HUES6 (cell line): ENCODE results near the gene TMCC2.

Source experiments
- H3K27ac ChIP-seq: 2 replicates; pipeline ENCODE4 v1.7.0; 2013; ENCODE audit warnings: low read depth, mild to moderate bottlenecking, low read length, inconsistent platforms
- H3K27me3 ChIP-seq: 2 replicates; pipeline ENCODE4 v1.6.1; 2013; ENCODE audit warnings: low read length; ENCODE audit not compliant: control insufficient read depth, insufficient read depth
- H3K36me3 ChIP-seq: 2 replicates; pipeline ENCODE4 v1.6.1; 2013; ENCODE audit warnings: low read length; ENCODE audit not compliant: control insufficient read depth, insufficient read depth
- H3K4me1 ChIP-seq: 2 replicates; pipeline ENCODE4 v1.6.1; 2013; ENCODE audit warnings: low read length; ENCODE audit not compliant: control insufficient read depth, insufficient read depth
- H3K4me3 ChIP-seq: 2 replicates; pipeline ENCODE4 v1.5.1; 2013; ENCODE audit warnings: low read depth, low read length
- H3K9ac ChIP-seq: one replicate; pipeline ENCODE4 v1.6.1; 2013; ENCODE audit warnings: mild to moderate bottlenecking, low read length
- H3K9me3 ChIP-seq: 2 replicates; pipeline ENCODE4 v1.6.1; 2013; ENCODE audit warnings: low read depth, low read length; ENCODE audit not compliant: control insufficient read depth, insufficient read depth

TMCC2 gene

GRCh38 chr1:205211839-205212536 is 15.8 kb upstream of the TMCC2 start:
- no peaks in the 10 kb centered on the region for H3K36me3 ChIP-seq
- H3K9ac ChIP-seq = peak overlapping the region; percentile 62
- no peaks in the 10 kb centered on the region for H3K27me3 ChIP-seq
- peak overlapping the region; percentile 94 for H3K4me3 ChIP-seq
- H3K27ac ChIP-seq = no peak overlapping the region
- H3K4me1 ChIP-seq = no peaks in the 10 kb centered on the region
- H3K9me3 ChIP-seq = no peaks in the 10 kb centered on the region

GRCh38 chr1:205214756-205215155 is 13.0 kb upstream of the TMCC2 start:
- H3K4me1 ChIP-seq = no peaks in the 10 kb centered on the region
- H3K36me3 ChIP-seq = no peaks in the 10 kb centered on the region
- H3K9ac ChIP-seq = no peak overlapping the region
- no peaks in the 10 kb centered on the region for H3K27me3 ChIP-seq
- H3K4me3 ChIP-seq = no peak overlapping the region
- H3K9me3 ChIP-seq = no peaks in the 10 kb centered on the region
- no peak overlapping the region for H3K27ac ChIP-seq

DNA sequence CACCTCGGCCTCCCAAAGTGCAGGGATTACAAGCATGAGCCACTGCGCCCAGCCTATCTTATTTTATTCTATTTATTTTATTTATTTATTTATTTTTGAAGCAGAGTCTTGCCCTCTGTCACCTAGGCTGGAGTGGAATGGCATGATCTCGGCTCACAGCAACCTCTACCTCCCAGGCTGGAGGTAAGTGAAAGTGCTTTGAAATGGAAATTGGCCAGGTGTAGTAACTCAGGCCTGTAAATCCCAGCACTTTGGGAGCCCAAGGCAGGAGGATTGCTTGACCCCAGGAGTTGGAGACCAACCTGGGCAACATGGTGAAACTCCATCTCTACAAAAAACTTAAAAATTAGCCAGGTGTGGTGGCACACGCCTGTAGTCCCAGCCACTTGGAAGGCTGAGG is 11.2 kb upstream of the TMCC2 start:
- Histone ChIP-seq H3K27me3 (no peaks in the 10 kb centered on the region), H3K9me3 (no peaks in the 10 kb centered on the region), H3K4me3 (no peak overlapping the region), H3K27ac (no peak overlapping the region), H3K9ac (no peak overlapping the region), H3K4me1 (no peaks in the 10 kb centered on the region), H3K36me3 (no peaks in the 10 kb centered on the region)

GRCh38 chr1:205217418-205217817 is 10.3 kb upstream of the TMCC2 start:
- no peaks in the 10 kb centered on the region for H3K27me3 ChIP-seq
- H3K9me3 ChIP-seq = no peaks in the 10 kb centered on the region
- H3K4me1 ChIP-seq = no peaks in the 10 kb centered on the region
- no peaks in the 10 kb centered on the region for H3K36me3 ChIP-seq
- no peak overlapping the region for H3K4me3 ChIP-seq
- H3K27ac ChIP-seq = no peak overlapping the region
- H3K9ac ChIP-seq = no peak overlapping the region

DNA sequence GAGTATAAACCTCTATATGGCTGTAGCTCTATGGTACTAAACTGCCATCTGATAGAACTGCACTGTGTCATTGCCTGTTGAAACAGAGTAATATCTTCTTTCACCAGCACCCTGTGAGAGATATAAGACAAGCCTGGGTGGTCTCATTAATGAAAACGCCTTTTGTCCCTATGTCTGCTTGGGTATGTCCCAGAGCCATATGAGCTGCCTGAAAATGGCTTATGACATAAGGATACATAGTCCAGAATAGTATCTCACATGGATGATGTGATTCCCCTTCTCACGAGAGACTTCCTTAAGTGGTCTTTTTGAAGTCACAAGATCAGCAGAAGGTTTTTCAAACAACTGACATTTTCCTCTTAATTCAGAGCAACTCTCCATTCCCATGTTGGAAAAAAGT is 7.3 kb upstream of the TMCC2 start:
- Histone ChIP-seq H3K36me3 (no peaks in the 10 kb centered on the region), H3K9ac (no peak overlapping the region), H3K27ac (no peak overlapping the region), H3K27me3 (no peaks in the 10 kb centered on the region), H3K4me1 (no peaks in the 10 kb centered on the region), H3K9me3 (no peaks in the 10 kb centered on the region), H3K4me3 (no peak overlapping the region)

DNA sequence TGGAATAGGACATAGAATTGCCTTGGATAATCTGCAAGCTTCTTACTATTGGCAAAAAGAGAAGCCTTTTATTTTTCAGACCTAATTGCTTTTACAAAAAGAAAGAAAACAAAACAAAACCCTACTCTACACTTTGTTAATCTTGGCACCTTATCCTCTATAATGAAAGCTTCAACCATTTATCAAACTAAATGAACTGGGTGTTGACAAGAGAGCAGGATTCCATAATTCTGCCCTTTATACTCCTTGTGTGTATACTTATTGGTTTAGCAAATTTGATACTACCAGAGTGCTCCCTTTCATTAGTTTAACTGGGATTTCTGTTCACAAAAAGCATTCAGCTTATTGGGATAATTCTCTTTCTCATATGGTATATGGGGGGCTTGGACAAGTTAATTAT is 3.0 kb upstream of the TMCC2 start:
- Histone ChIP-seq H3K36me3 (no peaks in the 10 kb centered on the region), H3K9ac (no peak overlapping the region), H3K4me1 (peaks cover 18% of the 10 kb centered on the region), H3K27ac (no peak overlapping the region), H3K27me3 (peaks cover 10% of the 10 kb centered on the region; the same call in 1 of the 2 replicates), H3K4me3 (no peak overlapping the region), H3K9me3 (no peaks in the 10 kb centered on the region)

DNA sequence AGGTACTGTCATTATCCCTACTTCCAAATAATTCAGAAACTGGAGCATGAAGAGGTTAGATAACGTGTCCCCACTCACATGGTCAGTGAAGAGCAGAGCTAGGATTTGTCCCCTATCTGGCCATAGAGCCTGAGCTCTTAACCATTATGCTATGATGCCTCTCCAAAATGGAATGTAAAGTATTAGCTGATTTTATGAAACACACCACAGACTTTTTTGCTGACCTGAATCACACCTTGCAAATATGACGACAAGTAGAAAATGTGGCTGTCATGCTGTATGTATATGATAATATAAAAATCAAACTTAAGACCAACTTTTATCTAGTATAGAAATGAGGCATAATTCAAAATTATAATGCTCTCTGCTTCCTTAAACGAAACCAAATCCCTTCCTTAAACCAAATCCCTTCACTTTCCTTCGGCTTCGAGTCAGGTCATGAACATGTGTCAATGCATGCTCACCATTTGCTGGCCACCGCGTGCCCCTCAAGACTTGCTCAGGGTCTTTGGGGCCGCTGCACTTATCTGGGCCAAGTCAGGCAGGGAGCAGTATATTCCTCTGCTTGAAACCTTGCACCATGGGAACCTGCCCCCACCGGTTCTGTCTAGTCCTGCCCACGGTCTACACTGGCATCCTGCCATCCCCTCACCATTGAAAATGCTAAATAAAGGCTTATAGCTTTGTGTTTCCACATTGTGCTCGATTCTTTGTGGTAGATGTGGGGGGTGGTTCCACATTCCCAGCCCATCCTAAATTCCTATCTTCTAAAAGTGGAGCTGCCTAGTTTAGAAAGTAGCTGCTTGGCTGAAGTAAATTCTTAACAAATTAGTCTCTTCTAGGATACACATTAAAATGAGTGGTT is 1.6 kb upstream of the TMCC2 start:
- H3K4me1 ChIP-seq = peaks cover 22% of the 10 kb centered on the region
- H3K9ac ChIP-seq = no peak overlapping the region
- H3K27ac ChIP-seq = no peak overlapping the region
- peaks cover 10% of the 10 kb centered on the region; the same call in 1 of the 2 replicates for H3K27me3 ChIP-seq
- no peaks in the 10 kb centered on the region for H3K9me3 ChIP-seq
- H3K36me3 ChIP-seq = no peaks in the 10 kb centered on the region
- no peak overlapping the region for H3K4me3 ChIP-seq

GRCh38 chr1:205226868-205227583 is 720 bp upstream of the TMCC2 start:
- no peaks in the 10 kb centered on the region for H3K9me3 ChIP-seq
- H3K27me3 ChIP-seq = peaks cover 10% of the 10 kb centered on the region; the same call in 1 of the 2 replicates
- H3K4me1 ChIP-seq = peaks cover 22% of the 10 kb centered on the region
- H3K36me3 ChIP-seq = no peaks in the 10 kb centered on the region
- H3K9ac ChIP-seq = peak overlapping the region; percentile 51
- H3K27ac ChIP-seq = no peak overlapping the region
- H3K4me3 ChIP-seq = peak overlapping the region; percentile 81

DNA sequence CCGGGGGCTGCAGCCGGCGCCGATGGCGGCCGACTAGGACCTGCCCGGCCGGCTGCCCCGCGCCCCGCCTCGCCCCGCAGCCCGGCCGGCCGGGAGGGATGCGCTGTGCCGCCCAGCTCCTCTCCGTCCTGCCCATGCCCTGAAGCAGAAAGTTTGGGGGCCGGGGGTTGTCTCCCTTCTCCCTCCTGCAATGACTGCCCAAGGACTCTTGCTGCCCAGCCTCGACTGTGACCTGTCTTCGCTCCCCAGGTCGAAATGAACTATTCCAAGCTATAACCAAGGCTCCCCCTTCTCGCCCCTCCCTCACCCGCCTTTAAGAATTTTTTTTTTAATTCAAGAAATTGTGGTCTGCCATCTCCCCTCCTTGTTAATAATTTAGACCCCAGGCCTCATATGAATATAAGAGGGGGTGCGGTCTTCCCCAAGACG is 361 bp downstream of the TMCC2 start:
- Histone ChIP-seq H3K4me3 (peak overlapping the region; percentile 69), H3K4me1 (peaks cover 22% of the 10 kb centered on the region), H3K27ac (no peak overlapping the region), H3K9ac (peak overlapping the region; percentile 7), H3K9me3 (no peaks in the 10 kb centered on the region), H3K36me3 (no peaks in the 10 kb centered on the region), H3K27me3 (peaks cover 10% of the 10 kb centered on the region; the same call in 1 of the 2 replicates)

DNA sequence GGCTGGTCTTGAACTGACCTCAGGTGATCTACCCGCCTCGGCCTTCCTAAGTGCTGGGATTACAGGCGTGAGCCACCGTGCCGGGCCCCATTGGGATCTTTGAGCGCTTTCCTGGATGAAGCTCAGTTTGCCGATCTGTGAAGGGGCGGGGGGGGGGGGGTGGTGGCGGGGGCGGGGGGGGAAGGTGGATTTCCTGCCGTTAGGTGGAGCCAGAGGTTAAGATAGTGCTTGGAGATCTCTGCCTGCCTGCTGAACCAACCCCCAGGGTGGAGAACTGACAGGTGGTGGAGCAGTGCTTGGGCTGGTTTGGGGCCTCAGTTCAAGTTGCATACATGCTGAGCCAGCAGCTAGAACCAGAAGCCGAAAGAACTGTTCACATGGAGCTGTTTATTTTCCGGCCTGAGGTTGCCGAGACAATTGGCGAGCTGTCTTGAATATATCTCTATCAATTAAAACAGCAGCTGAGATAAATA is 1.7 kb downstream of the TMCC2 start:
- Histone ChIP-seq H3K9ac (no peak overlapping the region), H3K9me3 (no peaks in the 10 kb centered on the region), H3K4me1 (peaks cover 22% of the 10 kb centered on the region), H3K27me3 (peaks cover 10% of the 10 kb centered on the region; the same call in 1 of the 2 replicates), H3K4me3 (peak overlapping the region; percentile 69), H3K36me3 (no peaks in the 10 kb centered on the region), H3K27ac (no peak overlapping the region)
